SK-N-SH treated with all-trans-retinoic acid at 6 μM for 48 hours (cell line): ENCODE measurements around the gene EXOC3L2.

Experiments used
- ATAC-seq: fragments of 200-7000 bp; cut with Tn5 transposase; 3 replicates; pipeline ENCODE4 v1.9.1; 2020; ENCODE audit warnings: mild to moderate bottlenecking, moderate library complexity
- ARNTL ChIP-seq: fragments of 450-650 bp; formaldehyde crosslinking; IDR thresholded peaks from 2 replicates; pipeline ENCODE4 v1.5.0; 2020; ENCODE audit warnings: low read depth, mild to moderate bottlenecking, moderate library complexity, borderline replicate concordance
- BACH2 ChIP-seq: fragments of 250-450 bp; sonication (Bioruptor Pico); IDR thresholded peaks from 2 replicates; pipeline ENCODE4 v1.9.0; 2021; ENCODE audit warnings: mild to moderate bottlenecking, borderline replicate concordance
- CSDC2 ChIP-seq: fragments of 250-450 bp; sonication (Bioruptor Pico); IDR thresholded peaks from 2 replicates; pipeline ENCODE4 v1.5.0; 2020; ENCODE audit warnings: mild to moderate bottlenecking, moderate library complexity
- ESRRG ChIP-seq: fragments of 250-450 bp; sonication (Bioruptor Pico); IDR thresholded peaks from 2 replicates; pipeline ENCODE4 v1.6.1; 2021; ENCODE audit warnings: mild to moderate bottlenecking
- ISL1 ChIP-seq: fragments of 250-450 bp; sonication (Bioruptor Pico); IDR thresholded peaks from 2 replicates; pipeline ENCODE4 v2.1.2; 2022; ENCODE audit warnings: mild to moderate bottlenecking, moderate library complexity
- OSR1 ChIP-seq: fragments of 250-450 bp; sonication (Bioruptor Pico); IDR thresholded peaks from 2 replicates; pipeline ENCODE4 v1.8.0; 2022; ENCODE audit warnings: moderate library complexity, mild to moderate bottlenecking, inconsistent platforms
- RARB ChIP-seq: fragments of 250-450 bp; sonication (Bioruptor Pico); IDR thresholded peaks from 2 replicates; pipeline ENCODE4 v1.8.0; 2021; ENCODE audit warnings: mild to moderate bottlenecking, moderate library complexity
- TCF4 ChIP-seq: fragments of 250-450 bp; sonication (Bioruptor Pico); IDR thresholded peaks from 2 replicates; pipeline ENCODE4 v1.8.0; 2021; ENCODE audit warnings: mild to moderate bottlenecking, moderate library complexity, borderline replicate concordance
- TOX ChIP-seq: fragments of 250-450 bp; sonication (Bioruptor Pico); IDR thresholded peaks from 2 replicates; pipeline ENCODE4 v1.8.0; 2021; ENCODE audit warnings: mild to moderate bottlenecking, moderate library complexity, borderline replicate concordance
- ZFP3 ChIP-seq: fragments of 250-450 bp; sonication (Bioruptor Pico); IDR thresholded peaks from 2 replicates; pipeline ENCODE4 v1.5.0; 2020; ENCODE audit warnings: mild to moderate bottlenecking, moderate library complexity
- ZFP30 ChIP-seq: fragments of 450-650 bp; formaldehyde crosslinking; IDR thresholded peaks from 2 replicates; pipeline ENCODE4 v1.5.0; 2022; ENCODE audit warnings: mild to moderate bottlenecking, moderate library complexity
- ZNF565 ChIP-seq: fragments of 450-650 bp; formaldehyde crosslinking; conservative IDR thresholded peaks from 2 replicates; pipeline ENCODE4 v1.5.0; 2020; ENCODE audit warnings: low read depth, mild to moderate bottlenecking, moderate library complexity
- ZNF70 ChIP-seq: fragments of 450-650 bp; formaldehyde crosslinking; IDR thresholded peaks from 2 replicates; pipeline ENCODE4 v1.5.0; 2020; ENCODE audit warnings: mild to moderate bottlenecking, moderate library complexity
- ZNF8 ChIP-seq: fragments of 450-650 bp; formaldehyde crosslinking; IDR thresholded peaks from 2 replicates; pipeline ENCODE4 v1.5.0; 2020; ENCODE audit warnings: mild to moderate bottlenecking, moderate library complexity
- TF ChIP-seq, protein P1 (sequence below): fragments of 250-450 bp; sonication (Bioruptor Pico); IDR thresholded peaks from 2 replicates; pipeline ENCODE4 v1.8.0; 2020; ENCODE audit warnings: mild to moderate bottlenecking, moderate library complexity, borderline replicate concordance
- TF ChIP-seq, protein P2 (sequence below): fragments of 250-450 bp; sonication (Bioruptor Pico); IDR thresholded peaks from 2 replicates; pipeline ENCODE4 v1.5.1; 2021; ENCODE audit warnings: mild to moderate bottlenecking, moderate library complexity
- TF ChIP-seq, protein P3 (sequence below): fragments of 250-450 bp; sonication (Bioruptor Pico); IDR thresholded peaks from 2 replicates; pipeline ENCODE4 v1.8.0; 2021; ENCODE audit warnings: low read depth, mild to moderate bottlenecking, moderate library complexity, borderline replicate concordance
- TF ChIP-seq, protein P4 (sequence below): fragments of 250-450 bp; sonication (Bioruptor Pico); IDR thresholded peaks from 2 replicates; pipeline ENCODE4 v1.5.1; 2020; ENCODE audit warnings: low read depth, mild to moderate bottlenecking, moderate library complexity

EXOC3L2 gene

DNA sequence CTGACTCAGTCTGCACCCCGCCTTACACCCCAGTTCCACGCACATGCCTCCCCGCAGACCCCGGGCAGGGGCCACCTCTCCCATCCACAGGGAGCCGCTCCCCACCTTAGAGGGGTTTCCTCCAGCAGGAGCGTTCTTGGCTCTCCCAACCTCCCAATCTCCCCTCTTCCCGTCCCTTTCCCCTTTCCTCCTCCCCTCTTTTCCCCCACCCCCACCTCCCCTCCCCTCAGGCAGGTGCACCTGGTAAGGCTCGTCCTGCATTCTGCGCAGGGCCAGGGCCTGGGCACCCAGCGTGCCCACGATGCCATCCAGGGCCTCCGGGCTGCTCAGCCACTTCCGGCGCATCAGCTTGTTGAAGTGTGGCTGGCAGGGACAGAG lies 27.3 kb downstream of the EXOC3L2 start (continued):
- TF ChIP-seq, protein P1, sequence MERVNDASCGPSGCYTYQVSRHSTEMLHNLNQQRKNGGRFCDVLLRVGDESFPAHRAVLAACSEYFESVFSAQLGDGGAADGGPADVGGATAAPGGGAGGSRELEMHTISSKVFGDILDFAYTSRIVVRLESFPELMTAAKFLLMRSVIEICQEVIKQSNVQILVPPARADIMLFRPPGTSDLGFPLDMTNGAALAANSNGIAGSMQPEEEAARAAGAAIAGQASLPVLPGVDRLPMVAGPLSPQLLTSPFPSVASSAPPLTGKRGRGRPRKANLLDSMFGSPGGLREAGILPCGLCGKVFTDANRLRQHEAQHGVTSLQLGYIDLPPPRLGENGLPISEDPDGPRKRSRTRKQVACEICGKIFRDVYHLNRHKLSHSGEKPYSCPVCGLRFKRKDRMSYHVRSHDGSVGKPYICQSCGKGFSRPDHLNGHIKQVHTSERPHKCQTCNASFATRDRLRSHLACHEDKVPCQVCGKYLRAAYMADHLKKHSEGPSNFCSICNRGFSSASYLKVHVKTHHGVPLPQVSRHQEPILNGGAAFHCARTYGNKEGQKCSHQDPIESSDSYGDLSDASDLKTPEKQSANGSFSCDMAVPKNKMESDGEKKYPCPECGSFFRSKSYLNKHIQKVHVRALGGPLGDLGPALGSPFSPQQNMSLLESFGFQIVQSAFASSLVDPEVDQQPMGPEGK (CRISPR knock-in tag), result no peak
- TF ChIP-seq CSDC2 (CRISPR knock-in tag) (no peak), ISL1 (CRISPR knock-in tag) (no peak), ZFP3 (CRISPR knock-in tag) (no peak), TCF4 (CRISPR knock-in tag) (no peak), OSR1 (CRISPR knock-in tag) (no peak), RARB (CRISPR knock-in tag) (no peak), ZNF565 (CRISPR knock-in tag) (no peak)
- TF ChIP-seq, protein P2, sequence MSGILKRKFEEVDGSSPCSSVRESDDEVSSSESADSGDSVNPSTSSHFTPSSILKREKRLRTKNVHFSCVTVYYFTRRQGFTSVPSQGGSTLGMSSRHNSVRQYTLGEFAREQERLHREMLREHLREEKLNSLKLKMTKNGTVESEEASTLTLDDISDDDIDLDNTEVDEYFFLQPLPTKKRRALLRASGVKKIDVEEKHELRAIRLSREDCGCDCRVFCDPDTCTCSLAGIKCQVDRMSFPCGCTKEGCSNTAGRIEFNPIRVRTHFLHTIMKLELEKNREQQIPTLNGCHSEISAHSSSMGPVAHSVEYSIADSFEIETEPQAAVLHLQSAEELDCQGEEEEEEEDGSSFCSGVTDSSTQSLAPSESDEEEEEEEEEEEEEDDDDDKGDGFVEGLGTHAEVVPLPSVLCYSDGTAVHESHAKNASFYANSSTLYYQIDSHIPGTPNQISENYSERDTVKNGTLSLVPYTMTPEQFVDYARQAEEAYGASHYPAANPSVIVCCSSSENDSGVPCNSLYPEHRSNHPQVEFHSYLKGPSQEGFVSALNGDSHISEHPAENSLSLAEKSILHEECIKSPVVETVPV (CRISPR knock-in tag), result no peak
- TF ChIP-seq, all 23 proteins: peak for 0

DNA sequence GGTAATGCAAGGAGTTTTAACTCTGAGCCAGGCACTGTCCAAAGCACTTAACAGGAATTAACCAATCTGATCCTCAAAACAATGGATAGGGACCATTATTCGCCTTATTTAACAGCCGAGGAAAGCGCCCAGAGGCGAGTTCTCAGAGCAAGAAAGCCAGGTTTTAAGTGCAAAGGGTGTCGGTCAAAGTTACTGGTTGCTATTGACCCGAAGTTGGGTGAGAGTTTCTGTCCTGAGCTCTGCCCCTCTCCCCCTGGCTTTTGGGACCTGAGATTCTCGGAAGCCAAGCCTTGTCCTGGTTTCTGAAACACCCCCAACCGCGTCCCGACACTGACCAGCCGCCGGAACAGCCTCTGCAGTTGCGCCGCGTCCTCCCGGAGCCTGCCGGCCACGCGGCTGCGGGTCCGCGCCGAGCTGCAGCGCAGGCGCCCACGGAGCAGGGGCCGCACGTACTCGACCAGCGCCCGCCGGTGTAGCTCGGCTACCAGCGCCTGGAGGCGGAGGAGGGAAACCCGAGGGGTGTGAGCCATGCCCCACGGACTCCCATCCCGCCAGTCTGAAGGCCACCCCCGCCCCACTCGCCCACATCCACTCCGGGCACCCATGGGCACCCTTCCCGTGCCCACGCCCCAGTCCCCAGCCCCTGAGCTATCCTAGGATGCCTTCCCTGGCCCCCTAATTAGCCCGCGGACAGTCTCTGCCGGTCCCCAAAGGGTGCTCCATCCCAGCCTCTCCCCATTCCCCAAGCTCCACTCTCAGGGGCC lies 27.8 kb downstream of the EXOC3L2 start:
- ATAC-seq, result peak; percentile 68
- TF ChIP-seq ZFP3 (CRISPR knock-in tag), result no peak
- TF ChIP-seq TCF4 (CRISPR knock-in tag), result no peak
- no peak for TF ChIP-seq ESRRG (CRISPR knock-in tag)

DNA sequence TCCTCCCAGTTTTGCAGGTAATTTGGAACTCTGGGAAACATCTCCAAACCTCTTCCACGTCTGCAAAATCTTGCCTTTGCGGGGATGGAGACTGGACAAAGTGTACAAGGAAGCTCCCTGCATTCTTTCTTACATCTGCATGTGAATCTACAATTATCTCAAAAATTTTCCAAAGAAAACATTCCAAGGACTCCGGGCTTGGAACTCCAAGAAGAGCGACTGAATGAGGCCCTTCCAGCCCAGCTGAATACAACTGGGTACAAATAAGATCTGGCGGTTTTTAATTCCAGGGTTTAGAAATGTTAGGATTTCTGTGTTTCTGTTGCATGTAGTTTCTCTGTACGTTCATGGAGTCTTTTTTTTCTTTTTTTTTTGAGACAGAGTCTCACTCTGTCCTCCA lies 28.5 kb downstream of the EXOC3L2 start:
- TF ChIP-seq ZNF8 (CRISPR knock-in tag), result no peak
- no peak for TF ChIP-seq BACH2
- TF ChIP-seq TCF4 (CRISPR knock-in tag), result no peak
- TF ChIP-seq, all 23 proteins: peak for 0

DNA sequence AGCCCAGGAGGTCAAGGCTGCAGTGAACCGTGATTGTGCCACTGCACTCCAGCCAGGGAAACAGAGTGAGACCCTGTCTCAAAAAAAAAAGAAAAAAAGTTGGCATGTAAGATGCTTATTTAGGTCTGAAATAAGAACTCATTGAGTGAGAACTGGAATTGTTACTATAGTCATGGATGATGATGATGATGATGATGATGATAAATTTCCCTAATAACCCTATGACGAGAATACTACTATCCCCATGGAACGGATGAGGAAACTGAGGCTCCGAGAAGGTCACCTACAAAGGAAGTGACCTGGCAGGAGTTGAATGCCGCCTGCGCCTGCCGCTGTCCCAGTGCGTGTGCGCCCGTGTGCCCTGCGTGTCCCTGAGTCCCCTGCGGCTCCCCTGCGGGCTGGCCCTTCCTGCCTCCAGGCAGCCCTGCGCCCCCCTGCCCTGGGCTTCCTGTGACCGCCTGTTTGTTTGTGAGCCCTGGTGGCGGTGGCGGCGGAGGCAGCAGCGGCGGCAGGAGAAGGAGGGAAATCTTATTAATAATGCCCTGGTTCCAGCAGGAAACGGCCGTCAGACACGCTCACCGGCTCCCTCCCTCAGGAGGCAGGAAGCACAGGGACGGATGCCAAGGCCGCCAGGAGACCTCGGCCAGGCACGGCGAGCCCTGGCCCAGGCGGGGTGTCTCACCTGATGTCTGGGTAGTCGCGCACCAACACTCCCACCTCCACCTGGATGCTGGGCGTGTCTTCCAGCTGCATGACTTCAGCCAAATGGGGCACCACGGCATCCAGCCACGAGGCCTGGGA lies 29.6 kb downstream of the EXOC3L2 start:
- peak; percentile 21 for ATAC-seq

More for the DNA sequence above, 28.5 kb downstream of the EXOC3L2 start:
- no peak for ATAC-seq

DNA sequence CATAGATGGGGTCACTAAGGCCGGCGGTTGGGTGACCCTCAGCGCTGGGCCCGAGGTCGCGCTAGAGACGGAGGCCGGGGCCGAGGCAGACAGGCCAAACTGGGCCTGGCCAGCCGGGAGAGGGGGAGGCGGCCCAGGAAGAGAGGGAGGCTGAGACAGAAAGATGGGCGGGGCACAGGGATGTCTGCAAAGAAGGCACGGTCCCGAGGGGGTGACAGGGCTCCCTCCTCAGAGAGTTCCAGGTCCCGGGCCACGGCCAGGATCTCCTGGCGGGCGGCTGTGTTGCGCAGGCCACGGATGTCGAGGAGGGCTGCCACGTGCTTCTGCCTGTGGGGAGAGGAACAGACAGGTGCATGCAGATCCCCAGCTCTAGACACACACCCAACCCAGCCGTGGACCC lies 32.2 kb downstream of the EXOC3L2 start:
- no peak for ATAC-seq
- TF ChIP-seq, protein P1 (CRISPR knock-in tag), result no peak

More for the DNA sequence above, 29.6 kb downstream of the EXOC3L2 start:
- TF ChIP-seq ARNTL (CRISPR knock-in tag), result no peak
- TF ChIP-seq, protein P3, sequence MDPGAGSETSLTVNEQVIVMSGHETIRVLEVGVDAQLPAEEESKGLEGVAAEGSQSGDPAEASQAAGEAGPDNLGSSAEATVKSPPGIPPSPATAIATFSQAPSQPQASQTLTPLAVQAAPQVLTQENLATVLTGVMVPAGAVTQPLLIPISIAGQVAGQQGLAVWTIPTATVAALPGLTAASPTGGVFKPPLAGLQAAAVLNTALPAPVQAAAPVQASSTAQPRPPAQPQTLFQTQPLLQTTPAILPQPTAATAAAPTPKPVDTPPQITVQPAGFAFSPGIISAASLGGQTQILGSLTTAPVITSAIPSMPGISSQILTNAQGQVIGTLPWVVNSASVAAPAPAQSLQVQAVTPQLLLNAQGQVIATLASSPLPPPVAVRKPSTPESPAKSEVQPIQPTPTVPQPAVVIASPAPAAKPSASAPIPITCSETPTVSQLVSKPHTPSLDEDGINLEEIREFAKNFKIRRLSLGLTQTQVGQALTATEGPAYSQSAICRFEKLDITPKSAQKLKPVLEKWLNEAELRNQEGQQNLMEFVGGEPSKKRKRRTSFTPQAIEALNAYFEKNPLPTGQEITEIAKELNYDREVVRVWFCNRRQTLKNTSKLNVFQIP (CRISPR knock-in tag), result no peak
- TF ChIP-seq ZNF8 (CRISPR knock-in tag), result no peak
- TF ChIP-seq RARB (CRISPR knock-in tag), result no peak
- no peak for TF ChIP-seq ZFP30 (CRISPR knock-in tag)
- no peak for TF ChIP-seq TOX (CRISPR knock-in tag)
- TF ChIP-seq ZNF70 (CRISPR knock-in tag), result no peak
- no peak for TF ChIP-seq OSR1 (CRISPR knock-in tag)
- no peak for TF ChIP-seq ISL1 (CRISPR knock-in tag)
- TF ChIP-seq BACH2, result no peak
- TF ChIP-seq, protein P4, sequence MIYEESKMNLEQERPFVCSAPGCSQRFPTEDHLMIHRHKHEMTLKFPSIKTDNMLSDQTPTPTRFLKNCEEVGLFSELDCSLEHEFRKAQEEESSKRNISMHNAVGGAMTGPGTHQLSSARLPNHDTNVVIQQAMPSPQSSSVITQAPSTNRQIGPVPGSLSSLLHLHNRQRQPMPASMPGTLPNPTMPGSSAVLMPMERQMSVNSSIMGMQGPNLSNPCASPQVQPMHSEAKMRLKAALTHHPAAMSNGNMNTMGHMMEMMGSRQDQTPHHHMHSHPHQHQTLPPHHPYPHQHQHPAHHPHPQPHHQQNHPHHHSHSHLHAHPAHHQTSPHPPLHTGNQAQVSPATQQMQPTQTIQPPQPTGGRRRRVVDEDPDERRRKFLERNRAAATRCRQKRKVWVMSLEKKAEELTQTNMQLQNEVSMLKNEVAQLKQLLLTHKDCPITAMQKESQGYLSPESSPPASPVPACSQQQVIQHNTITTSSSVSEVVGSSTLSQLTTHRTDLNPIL, result no peak
